ENCODE results near the gene NDUFS7. TPM values are rescaled to one million over a fixed set of nuclear protein-coding genes. Genes with fewer than 3 reads are reported as not detected.

Gene NDUFS7
- total and polyA plus RNA-seq, 12 donors, result 248 to 498 (median 377) TPM

- H3K4me3 ChIP-seq, result peak overlapping the region in 3 of 10 donors; percentile 11 to 24 (median 13)
- H3K9me3 ChIP-seq, result no peaks in the 10 kb centered on the region
Observed at GRCh38 chr19:1411255-1412191, 27.8 kb downstream of the NDUFS7 start.

GRCh38 chr19:1412323-1412923 lies 28.7 kb downstream of the NDUFS7 start:
- no peak for DNase-seq
- TF ChIP-seq, protein P1, sequence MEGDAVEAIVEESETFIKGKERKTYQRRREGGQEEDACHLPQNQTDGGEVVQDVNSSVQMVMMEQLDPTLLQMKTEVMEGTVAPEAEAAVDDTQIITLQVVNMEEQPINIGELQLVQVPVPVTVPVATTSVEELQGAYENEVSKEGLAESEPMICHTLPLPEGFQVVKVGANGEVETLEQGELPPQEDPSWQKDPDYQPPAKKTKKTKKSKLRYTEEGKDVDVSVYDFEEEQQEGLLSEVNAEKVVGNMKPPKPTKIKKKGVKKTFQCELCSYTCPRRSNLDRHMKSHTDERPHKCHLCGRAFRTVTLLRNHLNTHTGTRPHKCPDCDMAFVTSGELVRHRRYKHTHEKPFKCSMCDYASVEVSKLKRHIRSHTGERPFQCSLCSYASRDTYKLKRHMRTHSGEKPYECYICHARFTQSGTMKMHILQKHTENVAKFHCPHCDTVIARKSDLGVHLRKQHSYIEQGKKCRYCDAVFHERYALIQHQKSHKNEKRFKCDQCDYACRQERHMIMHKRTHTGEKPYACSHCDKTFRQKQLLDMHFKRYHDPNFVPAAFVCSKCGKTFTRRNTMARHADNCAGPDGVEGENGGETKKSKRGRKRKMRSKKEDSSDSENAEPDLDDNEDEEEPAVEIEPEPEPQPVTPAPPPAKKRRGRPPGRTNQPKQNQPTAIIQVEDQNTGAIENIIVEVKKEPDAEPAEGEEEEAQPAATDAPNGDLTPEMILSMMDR (IDR thresholded peaks at IDR 0.05), result no peak
- no peak for ATAC-seq
- H3K27me3 ChIP-seq, result no peaks in the 10 kb centered on the region
- peak overlapping the region in 1 of 10 donors; percentile 13 for H3K4me3 ChIP-seq
- intact Hi-C loops (cut with DNase I), result loop anchor here in 1 of 10 donors (10.0 kb wide), 1 partner anchor 138 kb away; the partner anchor contains the start of gene FAM174C
- peak overlapping the region in 9 of 10 donors; percentile 67 to 99 (median 79) for H3K27ac ChIP-seq
- no peaks in the 10 kb centered on the region for H3K9me3 ChIP-seq
- peaks cover 0 to 40% (median 3%) of the 10 kb centered on the region in 9 donors for H3K36me3 ChIP-seq
- WGBS, 2 donors, result 64 to 66% methylated on average over 21 of the region's 21 CpGs
- H3K4me1 ChIP-seq, result peaks cover 58 to 88% (median 85%) of the 10 kb centered on the region in 9 donors

More at GRCh38 chr19:1411255-1412191, 27.8 kb downstream of the NDUFS7 start:
- intact Hi-C loops (cut with DNase I), result loop anchor here in 1 of 10 donors (10.0 kb wide), 1 partner anchor 137 kb away; the partner anchor contains the start of gene FAM174C
- peak overlapping the region in 9 of 10 donors; percentile 67 to 99 (median 79) for H3K27ac ChIP-seq
- no peaks in the 10 kb centered on the region for H3K27me3 ChIP-seq
- 50 to 53% methylated on average over 29 of the region's 29 CpGs for WGBS, 2 donors
- ATAC-seq (peak; percentile 2 to 57 (median 38)), DNase-seq (peak; percentile 75 to 87)
- H3K36me3 ChIP-seq, result peaks cover 0 to 31% (median 3%) of the 10 kb centered on the region in 9 donors
- peaks cover 51 to 84% (median 80%) of the 10 kb centered on the region in 9 donors for H3K4me1 ChIP-seq
- TF ChIP-seq, protein P1 (IDR thresholded peaks at IDR 0.05), result no peak

DNA sequence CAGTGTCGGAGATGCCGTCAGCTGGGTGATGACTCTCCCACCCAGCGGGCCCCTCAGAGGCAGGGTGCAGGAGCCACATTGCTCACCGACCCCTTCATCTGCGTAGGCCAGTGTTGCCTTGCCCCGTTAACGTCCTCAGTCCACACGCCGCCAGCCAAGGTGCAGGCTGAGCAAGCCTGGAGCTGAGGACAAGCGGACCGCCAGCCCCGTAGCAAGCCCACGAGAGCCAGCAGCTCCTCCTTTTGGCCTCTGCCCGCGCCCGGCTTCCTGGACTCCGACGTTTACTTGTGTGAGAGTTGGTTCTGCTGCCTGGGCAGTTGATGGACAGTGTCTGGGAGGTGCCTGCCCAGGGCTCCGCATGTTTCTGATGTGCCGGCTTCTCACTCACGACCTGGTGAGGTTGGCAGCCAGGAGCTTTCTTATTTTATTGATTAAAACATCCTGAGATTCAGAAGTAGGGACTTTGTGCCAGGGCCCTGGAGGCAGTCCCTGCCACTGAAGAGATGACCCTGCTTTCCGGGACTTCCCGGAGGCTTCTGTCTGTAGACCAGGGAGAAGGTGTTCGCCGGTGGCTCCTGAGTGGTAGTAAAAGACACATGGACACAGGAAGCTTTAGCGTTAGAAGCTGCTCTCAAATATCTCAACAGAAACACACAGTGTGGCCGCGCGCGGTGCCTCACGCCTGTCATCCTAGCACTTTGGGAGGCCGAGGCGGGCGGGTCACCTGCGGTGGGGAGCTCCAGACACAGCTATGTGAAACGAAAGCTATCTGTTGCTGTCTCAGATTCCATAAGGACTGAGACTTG lies 29.5 kb downstream of the NDUFS7 start:
- TF ChIP-seq, protein P1 (IDR thresholded peaks at IDR 0.05), result no peak
- H3K9me3 ChIP-seq, result no peaks in the 10 kb centered on the region
- DNase-seq (no peak), ATAC-seq (no peak)
- H3K36me3 ChIP-seq, result peaks cover 0 to 48% (median 3%) of the 10 kb centered on the region in 9 donors
- no peak overlapping the region for H3K4me3 ChIP-seq
- H3K4me1 ChIP-seq, result peaks cover 62 to 95% (median 93%) of the 10 kb centered on the region in 9 donors
- 71 to 77% methylated on average over 36 of the region's 36 CpGs for WGBS, 2 donors
- H3K27ac ChIP-seq, result peak overlapping the region in 3 of 10 donors; percentile 36 to 50 (median 44)
- no peaks in the 10 kb centered on the region for H3K27me3 ChIP-seq
- intact Hi-C loops (cut with DNase I), result loop anchor here in 1 of 10 donors (10.0 kb wide), 1 partner anchor 138 kb away; the partner anchor contains the start of gene FAM174C

All from heart right ventricle (tissue), 16 donors.